ENCODE data around the gene CTSD. TPM values are rescaled to one million over a fixed set of nuclear protein-coding genes. Genes with fewer than 3 reads are reported as not detected.

The CTSD gene
- total and polyA plus RNA-seq, 2 of the 8 experiments (the other 6 are each of a cell fraction or from before 2014, with no cell fraction given): 169 to 173 TPM

GRCh38 chr11:1753929-1754305, 9.8 kb downstream of the CTSD start:
- Histone ChIP-seq H3K23ac (ENCODE audit: insufficient read length) (no peak overlapping the region), H4K8ac (ENCODE audit: extremely low read depth, insufficient read depth, low read length) (no peak overlapping the region), H2BK5ac (ENCODE audit: low read depth, low read length) (no peak overlapping the region), H3K56ac (replicated peaks; ENCODE audit: insufficient read length, low read depth, low read length) (no peak overlapping the region), H4K20me1 (replicated peaks in 1 of 2; ENCODE audit: control insufficient read depth in 1 of 2, insufficient read depth in 2 of 2, low read length in 2 of 2) (peaks cover 8 to 13% of the 10 kb centered on the region in 2 experiments), H3K9ac (replicated peaks in 1 of 4; ENCODE audit: extremely low read depth in 1 of 4, low read depth in 3 of 4, low read length in 3 of 4) (no peak overlapping the region), H3K4me3 (ENCODE audit: extremely low read depth in 1 of 4, insufficient read depth in 2 of 4, low read depth in 3 of 4, low read length in 4 of 4) (no peak overlapping the region), H3K4me2 (ENCODE audit: insufficient read depth in 1 of 2, low read depth in 2 of 2, low read length in 2 of 2) (no peak overlapping the region), H2AFZ (ENCODE audit: low read length) (no peak overlapping the region), H2BK15ac (ENCODE audit: low read length) (no peak overlapping the region), H3K36me3 (ENCODE audit: control insufficient read depth in 2 of 4, insufficient read depth in 4 of 4, low read length in 3 of 4) (peaks cover 0 to 21% (median 4%) of the 10 kb centered on the region in 4 experiments; a peak in 3 of 8 replicates), H3K79me2 (ENCODE audit: control insufficient read depth in 1 of 2, insufficient read depth in 2 of 2, low read length in 2 of 2) (no peaks in the 10 kb centered on the region), H3K9me3 (ENCODE audit: insufficient read depth in 2 of 2, low read depth in 1 of 2, low read length in 1 of 2) (no peaks in the 10 kb centered on the region), H3K27ac (ENCODE audit: low read depth, low read length) (no peak overlapping the region), H3K79me1 (ENCODE audit: low read depth, low read length) (no peaks in the 10 kb centered on the region), H4K91ac (replicated peaks; ENCODE audit: insufficient read length, low read length) (no peak overlapping the region), H4K5ac (ENCODE audit: insufficient read length, low read depth, low read length) (no peak overlapping the region), H3K4me1 (replicated peaks in 1 of 4; ENCODE audit: control insufficient read depth in 3 of 4, insufficient read depth in 4 of 4, low read length in 3 of 4) (peaks cover 0 to 12% (median 4%) of the 10 kb centered on the region in 4 experiments; a peak in 3 of 7 replicates), H2BK20ac (ENCODE audit: low read length) (no peak overlapping the region), H3K14ac (ENCODE audit: insufficient read length) (no peak overlapping the region), H2BK120ac (replicated peaks; ENCODE audit: low read depth, low read length) (no peak overlapping the region), H2AK5ac (ENCODE audit: low read depth, low read length) (no peak overlapping the region), H3K4ac (replicated peaks; ENCODE audit: insufficient read length, low read depth, low read length) (no peak overlapping the region), H2BK12ac (ENCODE audit: low read depth, low read length) (no peak overlapping the region), H3K23me2 (ENCODE audit: low read depth, low read length) (peaks cover 4% of the 10 kb centered on the region; the same call in 1 of the 2 replicates), H3K27me3 (replicated peaks in 1 of 4; ENCODE audit: control insufficient read depth in 3 of 4, extremely low read depth in 1 of 4, insufficient read depth in 3 of 4, low read length in 3 of 4) (peaks cover 0 to 15% (median 11%) of the 10 kb centered on the region in 4 experiments; a peak in 5 of 7 replicates), H3K18ac (ENCODE audit: extremely low read depth, low read length) (no peak overlapping the region)
- ChIA-PET POLR2A (ENCODE audit: partially characterized antibody) (interaction anchor here (2.1 kb wide), 1 partner anchor 10 kb away, joined by 5 read pairs; the partner anchor contains the start of gene CTSD), CTCF (ENCODE audit: partially characterized antibody) (no interaction called here)
- no peak for FAIRE-seq
- DNase-seq (ENCODE audit: low read depth in 1 of 2, low spot score in 2 of 2): no peak
- TF ChIP-seq SIN3A (conservative IDR thresholded peaks at IDR 0.05 in 1 of 2, IDR thresholded peaks at IDR 0.05 in 1 of 2; ENCODE audit: low read depth in 1 of 2, low read length in 2 of 2) (no peak), CEBPB (IDR thresholded peaks at IDR 0.05; ENCODE audit: low read depth, low read length) (no peak), POLR2AphosphoS5 (IDR thresholded peaks at IDR 0.05; ENCODE audit: low read depth, low read length) (no peak), SUZ12 (IDR thresholded peaks at IDR 0.05; ENCODE audit: low read length) (no peak)
- WGBS, 2 experiments (ENCODE audit: extremely low coverage in 1 of 2, insufficient coverage in 1 of 2, insufficient read length in 1 of 2, insufficient replicate concordance in 2 of 2, low coverage in 1 of 2, low lambda C conversion rate in 2 of 2, missing lambda C conversion rate in 1 of 2): 97% methylated on average over 6 of the region's 14 CpGs; no CpG with 5 or more reads in 1 of the 2 experiments
